ENCODE results near the gene RND3. TPM values are rescaled to one million over a fixed set of nuclear protein-coding genes. Genes with fewer than 3 reads are reported as not detected.

Gene RND3
- total and polyA plus RNA-seq, 9 of the 15 experiments (the other 6 are each of a cell fraction or from before 2014, with no cell fraction given) = 0.22 to 0.64 (median 0.29) TPM; not detected in 4

GRCh38 chr2:150530168-150530567 is 42.7 kb upstream of the RND3 start:
- BruUV-seq (replicated peaks) = no TSS peak
- no peaks in the 10 kb centered on the region for H3K4me1 ChIP-seq (replicated peaks in 1 of 2; ENCODE audit: control insufficient read depth in 2 of 2, insufficient read depth in 2 of 2, low read length in 2 of 2)
- in situ Hi-C loops (cut with MboI) = no loop called here
- ChIA-PET CTCF (ENCODE audit: low intra/inter-chr PET ratio) (no interaction called here), POLR2A (no interaction called here)
- no peak for FAIRE-seq
- DNase-seq (ENCODE audit: extremely low read depth in 1 of 4, low spot score in 3 of 4) = no peak
- no peaks in the 10 kb centered on the region; the same call in 1 of the 2 replicates for H3K9me3 ChIP-seq (replicated peaks; ENCODE audit: control insufficient read depth, insufficient read depth, low read depth, low read length)
- H3K9ac ChIP-seq (ENCODE audit: insufficient read depth in 1 of 2, low read depth in 2 of 2, low read length in 2 of 2) = no peak overlapping the region
- TF ChIP-seq MAFF (IDR thresholded peaks at IDR 0.05; ENCODE audit: low read length) = peak; percentile 12; the same call in 1 of the 2 replicates
- TF ChIP-seq, protein P1, sequence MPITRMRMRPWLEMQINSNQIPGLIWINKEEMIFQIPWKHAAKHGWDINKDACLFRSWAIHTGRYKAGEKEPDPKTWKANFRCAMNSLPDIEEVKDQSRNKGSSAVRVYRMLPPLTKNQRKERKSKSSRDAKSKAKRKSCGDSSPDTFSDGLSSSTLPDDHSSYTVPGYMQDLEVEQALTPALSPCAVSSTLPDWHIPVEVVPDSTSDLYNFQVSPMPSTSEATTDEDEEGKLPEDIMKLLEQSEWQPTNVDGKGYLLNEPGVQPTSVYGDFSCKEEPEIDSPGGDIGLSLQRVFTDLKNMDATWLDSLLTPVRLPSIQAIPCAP (CRISPR knock-in tag; IDR thresholded peaks at IDR 0.05; ENCODE audit: borderline replicate concordance) = no peak
- peak; percentile 62; the same call in 1 of the 2 replicates for TF ChIP-seq C11orf30 (IDR thresholded peaks at IDR 0.05; ENCODE audit: low read depth)
- peak; percentile 49; the same call in 1 of the 2 replicates for TF ChIP-seq MAFG (tag; conservative IDR thresholded peaks at IDR 0.05)
- TF ChIP-seq KAT2B (IDR thresholded peaks at IDR 0.05; ENCODE audit: low read depth, low read length) = no peak
- no peak for TF ChIP-seq HDAC2 (IDR thresholded peaks at IDR 0.05)
- TF ChIP-seq ZNF316 (IDR thresholded peaks at IDR 0.05) = peak; percentile 82
- no peak for TF ChIP-seq POLR3G (IDR thresholded peaks at IDR 0.05; ENCODE audit: extremely low read depth, insufficient read length, insufficient replicate concordance)
- no peak for ATAC-seq
- no peak overlapping the region for H3K4me3 ChIP-seq
- no peak overlapping the region for H3K27ac ChIP-seq (ENCODE audit: extremely low read depth, low read depth, low read length)
- no peaks in the 10 kb centered on the region for H3K27me3 ChIP-seq (ENCODE audit: control insufficient read depth in 2 of 2, insufficient read depth in 2 of 2, low read length in 2 of 2)
- no peaks in the 10 kb centered on the region for H4K20me1 ChIP-seq (replicated peaks; ENCODE audit: control insufficient read depth, insufficient read depth, low read length)
- no peaks in the 10 kb centered on the region for H3K79me2 ChIP-seq (ENCODE audit: control insufficient read depth, insufficient read depth, low read length)
- intact Hi-C loops (cut with micrococcal nuclease) = no loop called here
- H3K9me1 ChIP-seq (ENCODE audit: control insufficient read depth, insufficient read depth, low read length) = no peaks in the 10 kb centered on the region
- H3K36me3 ChIP-seq (ENCODE audit: control insufficient read depth, insufficient read depth, low read length) = no peaks in the 10 kb centered on the region
- no peak overlapping the region for H3K4me2 ChIP-seq (ENCODE audit: insufficient read depth, low read length)
- 0% methylated on average over 1 of the region's 1 CpG for WGBS (ENCODE audit: insufficient coverage, low coverage, missing lambda C conversion rate)
- H2AFZ ChIP-seq (ENCODE audit: low read depth, low read length) = no peak overlapping the region
